Liver (tissue), 9 donors: ENCODE measurements around the gene GPT2. TPM values are rescaled to one million over a fixed set of nuclear protein-coding genes. Genes with fewer than 3 reads are reported as not detected.

Experiments
- DNase-seq: peaks from one replicate; pipeline ENCODE4 v3.0.0-alpha.2; 2017; ENCODE audit warnings: low spot score
- H3K27ac ChIP-seq, 2 donors: one replicate each; pipeline ENCODE4 v1.7.0; 2013; ENCODE audit warnings: inconsistent platforms in 2 of 2, low read length in 2 of 2, control low read depth in 1 of 2, low read depth in 1 of 2, mild to moderate bottlenecking in 1 of 2
- H3K27me3 ChIP-seq, 4 donors: one replicate each; pipeline versions ENCODE4 v1.6.1 to v1.7.0; 2013; ENCODE audit warnings: low read length in 3 of 4, inconsistent platforms in 1 of 4, mild to moderate bottlenecking in 1 of 4, moderate library complexity in 1 of 4; ENCODE audit not compliant: control insufficient read depth in 4 of 4, insufficient read depth in 4 of 4
- H3K36me3 ChIP-seq, 4 donors: one replicate each; pipeline versions ENCODE4 v1.6.1 to v1.7.0; 2013; ENCODE audit warnings: low read length in 3 of 4, mild to moderate bottlenecking in 3 of 4, low read depth in 1 of 4, moderate library complexity in 1 of 4; ENCODE audit not compliant: control insufficient read depth in 4 of 4, insufficient read depth in 3 of 4
- H3K4me1 ChIP-seq, 4 donors: one replicate each; pipeline versions ENCODE4 v1.6.1 to v1.7.0; 2013; ENCODE audit warnings: low read length in 3 of 4, mild to moderate bottlenecking in 3 of 4, moderate library complexity in 1 of 4; ENCODE audit not compliant: control insufficient read depth in 4 of 4, insufficient read depth in 4 of 4
- H3K4me3 ChIP-seq, 3 donors: one replicate each; pipeline versions ENCODE4 v1.6.1 to v1.7.0; 2013; ENCODE audit warnings: low read length in 3 of 3, control low read depth in 1 of 3, low read depth in 1 of 3, mild to moderate bottlenecking in 1 of 3
- H3K9ac ChIP-seq, 2 donors: one replicate each; pipeline ENCODE4 v1.7.0; 2013; ENCODE audit warnings: low read length in 2 of 2, mild to moderate bottlenecking in 2 of 2, moderate library complexity in 2 of 2, control low read depth in 1 of 2, low read depth in 1 of 2
- H3K9me3 ChIP-seq, 4 donors: one replicate each; pipeline versions ENCODE4 v1.6.1 to v1.7.0; 2013; ENCODE audit warnings: low read length in 3 of 4; ENCODE audit not compliant: control insufficient read depth in 4 of 4
- ATF3 ChIP-seq: IDR thresholded peaks from 2 replicates; pipeline ENCODE4 v1.6.1; 2016; ENCODE audit warnings: antibody characterized with exemption
- CTCF ChIP-seq: fragments of 150-350 bp; IDR thresholded peaks from 2 replicates; pipeline ENCODE4 v1.5.1; 2017; ENCODE audit warnings: improper control_type of control experiment, low read depth, low read length; ENCODE audit not compliant: missing input control
- EGR1 ChIP-seq, 2 donors: IDR thresholded peaks; 2 replicates each; pipeline ENCODE4 v1.6.1; 2016 to 2018; ENCODE audit warnings: antibody characterized with exemption in 2 of 2, low read depth in 2 of 2
- FOXA1 ChIP-seq: IDR thresholded peaks from 2 replicates; pipeline ENCODE4 v1.6.1; 2016; ENCODE audit warnings: antibody characterized with exemption
- FOXA2 ChIP-seq: IDR thresholded peaks from 2 replicates; pipeline ENCODE4 v1.6.1; 2016; ENCODE audit warnings: antibody characterized with exemption
- GABPA ChIP-seq, 2 donors: IDR thresholded peaks in 1 of 2; conservative IDR thresholded peaks in 1 of 2; 2 replicates each; pipeline ENCODE4 v1.6.1; 2016; ENCODE audit warnings: antibody characterized with exemption in 2 of 2, mild to moderate bottlenecking in 1 of 2, moderate library complexity in 1 of 2
- HNF4A ChIP-seq, 2 donors: conservative IDR thresholded peaks; 2 replicates each; pipeline ENCODE4 v1.6.1; 2016; ENCODE audit warnings: antibody characterized with exemption in 2 of 2, mild to moderate bottlenecking in 2 of 2
- HNF4G ChIP-seq: IDR thresholded peaks from 2 replicates; pipeline ENCODE4 v1.6.1; 2016; ENCODE audit warnings: antibody characterized with exemption
- JUND ChIP-seq, 2 donors: IDR thresholded peaks; 2 replicates each; pipeline ENCODE4 v1.6.1; 2016; ENCODE audit warnings: antibody characterized with exemption in 2 of 2
- NR2F2 ChIP-seq: IDR thresholded peaks from 2 replicates; pipeline ENCODE4 v1.6.1; 2016; ENCODE audit warnings: antibody characterized with exemption
- RAD21 ChIP-seq, 2 donors: IDR thresholded peaks; 2 replicates each; pipeline ENCODE4 v1.6.1; 2016; ENCODE audit warnings: antibody characterized with exemption in 2 of 2, mild to moderate bottlenecking in 2 of 2
- REST ChIP-seq: IDR thresholded peaks from 2 replicates; pipeline ENCODE4 v1.6.1; 2016; ENCODE audit warnings: antibody characterized with exemption, mild to moderate bottlenecking
- RXRA ChIP-seq, 2 donors: IDR thresholded peaks; 2 replicates each; pipeline ENCODE4 v1.6.1; 2017 to 2018; ENCODE audit warnings: antibody characterized with exemption in 2 of 2, mild to moderate bottlenecking in 1 of 2
- SP1 ChIP-seq: IDR thresholded peaks from 2 replicates; pipeline ENCODE4 v1.6.1; 2018; ENCODE audit warnings: antibody characterized with exemption, mild to moderate bottlenecking
- TAF1 ChIP-seq: conservative IDR thresholded peaks from 2 replicates; pipeline ENCODE4 v1.6.1; 2016; ENCODE audit warnings: antibody characterized with exemption, mild to moderate bottlenecking
- YY1 ChIP-seq: IDR thresholded peaks from 2 replicates; pipeline ENCODE4 v1.6.1; 2016; ENCODE audit warnings: antibody characterized with exemption, mild to moderate bottlenecking
- ZBTB33 ChIP-seq: IDR thresholded peaks from 2 replicates; pipeline ENCODE4 v1.6.1; 2016; ENCODE audit warnings: antibody characterized with exemption
- WGBS: extraction: QIAGEN DNeasy Blood & Tissue Kit; methylation state at CpG from one replicate; pipeline ENCODE4 v1.1.7; 2013; 5-methylcytosine and 5-hydroxymethylcytosine counted together
- polyA plus RNA-seq, 2 donors: library from polyadenylated mRNA; stranded (reverse) in 1 of 2; unstranded in 1 of 2; fragments of 200-250 nt in 1 of 2; fragments of >200 nt in 1 of 2; fragmentation: Nextera tagmentation in 1 of 2; extraction: Ambion mirVana in 1 of 2; gene quantifications; one replicate each; pipeline versions ENCODE4 v1.2.1 to v1.2.3, GENCODE V29; 2013 to 2015
- total RNA-seq, 2 donors: library from RNA; depleted of rRNA; stranded (reverse); fragments of >200 nt; gene quantifications; one replicate each; pipeline ENCODE4 v1.2.3, GENCODE V29; 2014
- TF ChIP-seq, protein P1 (sequence below): IDR thresholded peaks from 2 replicates; pipeline ENCODE4 v1.6.1; 2016; ENCODE audit warnings: antibody characterized with exemption
- donor health status: healthy.
- donor health status: healthy.
- donor health status: healthy.
- donor health status: healthy.
- donor health status: healthy.

GPT2 gene
- total and polyA plus RNA-seq, 4 donors = 6.8 to 78.3 (median 47.0) TPM

GRCh38 chr16:46930861-46931260 lies 46.7 kb downstream of the GPT2 start:
- H3K27me3 ChIP-seq = no peaks in the 10 kb centered on the region
- peaks cover 21 to 37% (median 32%) of the 10 kb centered on the region in 4 donors for H3K36me3 ChIP-seq
- DNase-seq = no peak
- H3K27ac ChIP-seq = no peak overlapping the region
- H3K9me3 ChIP-seq = no peaks in the 10 kb centered on the region
- H3K9ac ChIP-seq = no peak overlapping the region
- H3K4me3 ChIP-seq = no peak overlapping the region
- 87% methylated on average over 8 of the region's 8 CpGs for WGBS
- TF ChIP-seq, protein P1, sequence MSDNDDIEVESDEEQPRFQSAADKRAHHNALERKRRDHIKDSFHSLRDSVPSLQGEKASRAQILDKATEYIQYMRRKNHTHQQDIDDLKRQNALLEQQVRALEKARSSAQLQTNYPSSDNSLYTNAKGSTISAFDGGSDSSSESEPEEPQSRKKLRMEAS = no peak
- TF ChIP-seq RXRA (IDR thresholded peaks at IDR 0.05) (no peak), RAD21 (IDR thresholded peaks at IDR 0.05) (no peak), GABPA (IDR thresholded peaks at IDR 0.05 in 1 of 2, conservative IDR thresholded peaks at IDR 0.05 in 1 of 2) (no peak), HNF4A (conservative IDR thresholded peaks at IDR 0.05) (no peak), EGR1 (IDR thresholded peaks at IDR 0.05; ENCODE audit: low read depth in 2 of 2) (no peak), FOXA2 (no peak), TAF1 (no peak), CTCF (no peak), ATF3 (no peak), SP1 (no peak), ZBTB33 (no peak), NR2F2 (no peak), FOXA1 (no peak), JUND (IDR thresholded peaks at IDR 0.05) (no peak)
- no peaks in the 10 kb centered on the region for H3K4me1 ChIP-seq

DNA sequence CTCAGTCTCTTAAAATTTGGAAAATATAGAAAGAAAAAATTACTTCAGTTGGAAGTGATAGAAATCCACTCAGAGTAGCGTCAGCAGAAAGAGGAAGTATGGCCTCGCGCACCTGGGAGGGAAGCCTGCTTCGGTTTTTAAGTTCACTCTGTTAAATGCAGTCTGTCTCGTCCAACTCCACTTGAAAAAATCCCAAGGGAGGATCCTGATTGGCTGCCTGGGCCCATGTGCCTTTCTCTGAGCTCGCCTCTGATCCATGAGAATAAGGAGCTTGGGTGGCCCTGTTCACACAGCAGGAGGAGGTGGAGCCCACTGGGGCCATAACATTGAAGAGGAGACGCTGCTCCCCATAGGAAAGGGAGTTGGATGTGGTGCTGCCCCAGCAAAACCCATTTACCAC lies 48.6 kb downstream of the GPT2 start:
- no peaks in the 10 kb centered on the region for H3K27me3 ChIP-seq
- DNase-seq = no peak
- 73% methylated on average over 7 of the region's 7 CpGs for whole genome bisulfite sequencing
- H3K27ac ChIP-seq = no peak overlapping the region
- no peak overlapping the region for H3K4me3 ChIP-seq
- H3K4me1 ChIP-seq = no peaks in the 10 kb centered on the region
- no peak for TF ChIP-seq ATF3
- no peak for TF ChIP-seq SP1
- TF ChIP-seq HNF4A (conservative IDR thresholded peaks at IDR 0.05) = no peak
- TF ChIP-seq GABPA (IDR thresholded peaks at IDR 0.05 in 1 of 2, conservative IDR thresholded peaks at IDR 0.05 in 1 of 2) = no peak
- no peak for TF ChIP-seq ZBTB33
- TF ChIP-seq JUND (IDR thresholded peaks at IDR 0.05) = no peak
- TF ChIP-seq HNF4G = no peak
- no peak for TF ChIP-seq EGR1 (IDR thresholded peaks at IDR 0.05; ENCODE audit: low read depth in 2 of 2)
- TF ChIP-seq YY1 = no peak
- no peak for TF ChIP-seq FOXA1
- no peak for TF ChIP-seq REST
- no peak for TF ChIP-seq RXRA (IDR thresholded peaks at IDR 0.05)
- no peak for TF ChIP-seq NR2F2
- TF ChIP-seq, protein P1 = no peak
- TF ChIP-seq CTCF = no peak
- TF ChIP-seq FOXA2 = no peak
- no peak for TF ChIP-seq TAF1
- TF ChIP-seq RAD21 (IDR thresholded peaks at IDR 0.05) = no peak
- peaks cover 6 to 20% (median 19%) of the 10 kb centered on the region in 4 donors for H3K36me3 ChIP-seq
- no peaks in the 10 kb centered on the region for H3K9me3 ChIP-seq
- H3K9ac ChIP-seq = no peak overlapping the region
